ENCODE data around the gene LYST. TPM values are rescaled to one million over a fixed set of nuclear protein-coding genes. Genes with fewer than 3 reads are reported as not detected.

The LYST gene
- total and polyA plus RNA-seq, 2 of the 4 experiments (the other 2 are of a cell fraction) = 2.2 to 7.2 TPM

GRCh38 chr1:235642011-235642942, 224.4 kb downstream of the LYST start:
- H3K4ac ChIP-seq (ENCODE audit: low read depth, low read length) = no peak overlapping the region; the same call in 1 of the 2 replicates
- no peak overlapping the region for H2AK5ac ChIP-seq (ENCODE audit: low read depth, low read length)
- H4K91ac ChIP-seq (ENCODE audit: insufficient read depth, low read depth, low read length) = no peak overlapping the region
- peak; percentile 54 for ATAC-seq (ENCODE audit: low read depth)
- 0 out of 2 replicates have a peak overlapping the region, but pooled peaks have one; percentile 61 for H2BK20ac ChIP-seq (ENCODE audit: low read depth, low read length)
- dilution Hi-C loops (cut with HindIII; ENCODE audit: low sequenced_read_pairs, unreplicated experiment) (no loop called here), in situ Hi-C loops (cut with MboI; ENCODE audit: low sequenced_read_pairs) (no loop called here), intact Hi-C loops (cut with micrococcal nuclease) (no loop called here)
- 58% methylated on average over 14 of the region's 47 CpGs; no CpG with 5 or more reads in 1 of the 2 experiments for WGBS, 2 experiments (ENCODE audit: extremely low coverage in 2 of 2, insufficient read length in 1 of 2)
- no peak overlapping the region for H3K18ac ChIP-seq (ENCODE audit: low read depth, low read length)
- no peak overlapping the region for H3K27ac ChIP-seq (ENCODE audit: insufficient read depth, low read length)
- H3K4me2 ChIP-seq (ENCODE audit: low read depth, low read length) = no peak overlapping the region
- H3K56ac ChIP-seq (ENCODE audit: extremely low read depth, insufficient read depth, low read length) = no peak overlapping the region
- H3K27me3 ChIP-seq (ENCODE audit: control insufficient read depth, insufficient read depth, low read length) = peaks cover 14% of the 10 kb centered on the region
- no peaks in the 10 kb centered on the region for H3K4me1 ChIP-seq (ENCODE audit: control insufficient read depth, insufficient read depth, low read length)
- no peaks in the 10 kb centered on the region for H3K9me3 ChIP-seq (ENCODE audit: control insufficient read depth, insufficient read depth, low read length)
- no peaks in the 10 kb centered on the region for H3K36me3 ChIP-seq (ENCODE audit: control insufficient read depth, insufficient read depth, low read length)
- H3K79me1 ChIP-seq (ENCODE audit: low read depth in 1 of 2, low read length in 2 of 2) = no peaks in the 10 kb centered on the region
- TF ChIP-seq RCOR1 (IDR thresholded peaks at IDR 0.05; ENCODE audit: insufficient replicate concordance, low read length) (no peak), FOS (IDR thresholded peaks at IDR 0.05; ENCODE audit: low read depth, low read length) (peak; percentile 72)
- no peak overlapping the region for H4K8ac ChIP-seq (ENCODE audit: low read depth in 2 of 2, low read length in 2 of 2)
- no peak overlapping the region for H3K23ac ChIP-seq (ENCODE audit: low read depth, low read length)
- H2BK120ac ChIP-seq (ENCODE audit: low read depth, low read length) = no peak overlapping the region
- BruUV-seq (replicated peaks) = no TSS peak
- H3K4me3 ChIP-seq (ENCODE audit: insufficient read depth, low read depth, low read length) = no peak overlapping the region
- ChIA-PET POLR2A (ENCODE audit: unreplicated experiment) (no interaction called here), CTCF (no interaction called here)
- peak overlapping the region; percentile 24 for H2AK9ac ChIP-seq (replicated peaks; ENCODE audit: low read depth, low read length, poor library complexity)
- no peaks in the 10 kb centered on the region for H4K20me1 ChIP-seq (ENCODE audit: insufficient read depth, low read length)
- no peak overlapping the region for H4K5ac ChIP-seq (ENCODE audit: low read depth, low read length)
- no peak overlapping the region for H2BK5ac ChIP-seq (ENCODE audit: low read depth, low read length, poor library complexity, severe bottlenecking)
- DNase-seq = peak; percentile 67
- no peak overlapping the region for H3K9ac ChIP-seq (ENCODE audit: low read depth, low read length)
- peak overlapping the region; percentile 66 for H2AFZ ChIP-seq (replicated peaks; ENCODE audit: low read length, poor library complexity)
- H2BK15ac ChIP-seq (ENCODE audit: low read depth, low read length) = no peak overlapping the region
- H3K14ac ChIP-seq (replicated peaks; ENCODE audit: low read depth, low read length) = no peak overlapping the region
- H3K9me1 ChIP-seq (ENCODE audit: insufficient read depth, low read length) = peaks cover 3% of the 10 kb centered on the region; the same call in 1 of the 2 replicates

Data from IMR-90 (cell line).